IPS-15b (cell line): ENCODE results near the gene CD177.
"Not testable (repeated sequence)": the region's sequence is repeated elsewhere in the genome, so short reads cannot be mapped to it uniquely, and the experiment has no call there.

ENCODE experiments used
- H3K27me3 ChIP-seq: one replicate; pipeline ENCODE4 v1.6.1; 2013; ENCODE audit warnings: low read length; ENCODE audit not compliant: control insufficient read depth, insufficient read depth
- H3K36me3 ChIP-seq: one replicate; pipeline ENCODE4 v1.6.1; 2013; ENCODE audit warnings: low read length; ENCODE audit not compliant: control insufficient read depth, insufficient read depth
- H3K4me1 ChIP-seq: one replicate; pipeline ENCODE4 v1.6.1; 2013; ENCODE audit warnings: mild to moderate bottlenecking, low read length; ENCODE audit not compliant: control insufficient read depth, insufficient read depth
- H3K4me3 ChIP-seq: one replicate; pipeline ENCODE4 v1.5.1; 2013; ENCODE audit warnings: low read depth, low read length
- H3K9ac ChIP-seq: one replicate; pipeline ENCODE4 v1.6.1; 2013; ENCODE audit warnings: low read depth, mild to moderate bottlenecking, low read length
- H3K9me3 ChIP-seq: one replicate; pipeline ENCODE4 v1.6.1; 2013; ENCODE audit warnings: mild to moderate bottlenecking, low read length; ENCODE audit not compliant: control insufficient read depth, insufficient read depth

Gene CD177

GRCh38 chr19:43337737-43338136 lies 15.7 kb upstream of the CD177 start:
- H3K4me3 ChIP-seq: no peak overlapping the region
- H3K36me3 ChIP-seq: no peaks in the 10 kb centered on the region
- H3K9me3 ChIP-seq: no peaks in the 10 kb centered on the region
- no peak overlapping the region for H3K9ac ChIP-seq
- H3K4me1 ChIP-seq: no peaks in the 10 kb centered on the region
- no peaks in the 10 kb centered on the region for H3K27me3 ChIP-seq

- H3K36me3 ChIP-seq: no peaks in the 10 kb centered on the region
- H3K4me1 ChIP-seq: no peaks in the 10 kb centered on the region
- H3K9me3 ChIP-seq: no peaks in the 10 kb centered on the region
- H3K9ac ChIP-seq: no peak overlapping the region
- no peaks in the 10 kb centered on the region for H3K27me3 ChIP-seq
- H3K4me3 ChIP-seq: no peak overlapping the region
Observed at GRCh38 chr19:43338530-43338929, 15.0 kb upstream of the CD177 start.

- not testable (repeated sequence) for H3K4me1 ChIP-seq, H3K9ac ChIP-seq, H3K27me3 ChIP-seq, H3K9me3 ChIP-seq, H3K36me3 ChIP-seq, H3K4me3 ChIP-seq
Observed at GRCh38 chr19:43339243-43339930, 14.1 kb upstream of the CD177 start.

DNA sequence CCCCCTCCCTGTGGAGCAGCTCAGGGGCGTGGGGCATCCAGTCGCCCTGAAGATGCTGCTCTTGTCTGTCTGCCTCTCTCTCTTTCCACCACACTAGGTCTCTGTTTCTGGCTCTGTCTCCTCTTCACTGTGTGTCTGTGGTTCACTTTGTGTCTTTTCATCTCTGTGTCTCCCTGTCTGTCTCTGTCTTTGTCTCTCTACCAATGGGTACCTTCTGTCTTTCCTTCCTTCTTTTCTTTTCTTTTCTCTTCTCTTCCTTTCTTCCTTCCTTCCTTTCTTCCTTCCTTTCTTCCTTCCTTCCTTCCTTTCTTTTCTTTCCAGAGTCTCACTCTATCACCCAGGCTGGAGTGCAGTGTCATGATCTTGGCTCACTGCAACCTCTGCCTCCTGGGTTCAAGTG lies 13.4 kb upstream of the CD177 start:
- not testable (repeated sequence) for H3K4me1 ChIP-seq, H3K9me3 ChIP-seq

GRCh38 chr19:43341098-43341497 lies 12.4 kb upstream of the CD177 start:
- not testable (repeated sequence) for H3K36me3 ChIP-seq, H3K4me1 ChIP-seq, H3K4me3 ChIP-seq, H3K27me3 ChIP-seq, H3K9ac ChIP-seq, H3K9me3 ChIP-seq

More for the DNA sequence above, 13.4 kb upstream of the CD177 start:
- H3K9ac ChIP-seq, H3K36me3 ChIP-seq, H3K27me3 ChIP-seq, H3K4me3 ChIP-seq: not testable (repeated sequence)

GRCh38 chr19:43342104-43342503 lies 11.4 kb upstream of the CD177 start:
- not testable (repeated sequence) for H3K9ac ChIP-seq, H3K4me3 ChIP-seq, H3K36me3 ChIP-seq, H3K27me3 ChIP-seq, H3K4me1 ChIP-seq, H3K9me3 ChIP-seq

DNA sequence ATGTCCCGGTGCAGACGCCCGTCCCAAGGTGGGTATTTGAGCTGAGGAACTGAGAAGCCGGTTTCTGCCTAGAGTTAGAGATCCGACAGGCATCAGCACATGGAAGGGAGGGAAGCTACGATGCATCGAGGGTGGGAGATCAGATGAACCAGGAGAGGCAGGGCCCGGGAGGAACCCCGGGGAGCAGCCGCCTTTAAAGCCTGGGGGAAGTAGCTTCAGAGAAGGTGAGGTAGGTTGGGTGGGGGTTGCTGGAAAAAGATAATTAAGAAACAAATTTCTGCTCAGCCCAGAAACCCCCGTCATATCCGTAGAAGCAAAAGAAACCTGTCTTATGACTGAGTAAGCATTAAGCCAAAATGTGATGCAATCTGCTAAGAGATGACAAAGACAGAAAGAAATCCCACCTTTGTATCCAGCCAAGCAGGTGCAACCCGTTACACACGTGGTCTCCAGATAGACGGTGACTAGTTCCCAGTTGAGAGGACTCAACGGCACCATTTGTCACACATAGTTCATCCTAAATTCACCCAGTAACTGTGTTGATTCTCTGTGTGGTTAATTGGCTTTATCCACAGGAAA lies 9.1 kb upstream of the CD177 start:
- H3K4me1 ChIP-seq, H3K27me3 ChIP-seq, H3K9ac ChIP-seq, H3K9me3 ChIP-seq, H3K36me3 ChIP-seq, H3K4me3 ChIP-seq: not testable (repeated sequence)

DNA sequence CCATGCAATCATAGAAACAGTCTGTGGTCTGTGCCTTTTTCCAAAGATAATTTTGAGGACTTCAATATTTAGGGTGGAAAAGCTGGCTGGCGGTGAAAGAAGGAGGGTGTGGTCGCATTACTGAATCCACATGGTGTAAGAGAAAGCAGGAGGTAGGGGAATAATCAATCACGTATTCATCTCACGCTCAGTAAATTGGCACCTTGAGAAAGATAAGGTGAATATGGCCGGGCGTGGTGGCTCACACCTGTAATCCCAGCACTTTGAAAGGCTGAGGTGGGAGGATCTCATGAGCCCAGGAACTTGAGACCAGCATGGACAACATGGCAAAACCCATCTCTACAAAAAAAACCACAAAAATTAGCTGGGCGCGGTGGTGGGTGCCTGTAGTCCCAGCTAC lies 3.7 kb upstream of the CD177 start:
- H3K4me1 ChIP-seq, H3K4me3 ChIP-seq, H3K9ac ChIP-seq, H3K9me3 ChIP-seq, H3K27me3 ChIP-seq, H3K36me3 ChIP-seq: not testable (repeated sequence)

DNA sequence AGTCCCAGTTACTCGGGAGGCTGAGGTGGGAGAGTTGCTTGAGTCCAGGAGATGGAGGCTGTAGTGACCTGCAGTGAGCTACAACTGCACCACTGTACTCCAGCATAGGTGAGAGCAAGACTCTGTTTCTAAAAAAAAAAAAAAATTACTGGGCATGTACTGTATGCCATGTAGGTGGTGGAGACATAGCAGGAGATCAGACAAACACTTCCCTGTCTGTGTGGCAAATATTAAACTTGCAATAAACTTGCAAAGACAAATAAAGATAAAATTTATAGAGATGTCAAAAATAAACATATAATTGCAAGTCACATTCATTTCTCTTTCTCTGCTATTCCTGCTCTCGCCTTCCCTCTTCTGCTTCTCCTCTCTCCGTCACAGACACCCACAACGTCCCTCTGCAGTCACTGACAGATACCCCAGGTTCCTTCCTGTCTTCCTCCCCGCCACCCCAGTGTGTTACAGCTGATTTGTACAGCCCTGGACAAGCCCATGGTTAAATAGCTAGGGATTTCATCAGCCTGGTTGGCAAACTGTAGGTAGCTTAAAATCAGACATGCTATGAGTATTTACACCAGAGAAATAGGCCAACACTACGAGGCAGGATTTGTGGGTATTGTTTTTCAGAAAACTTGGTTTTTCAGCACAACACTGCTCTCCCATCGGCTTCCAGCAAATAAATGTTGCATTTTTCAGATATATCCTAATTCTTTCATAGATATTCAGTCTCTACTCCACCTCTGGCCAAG lies 1.3 kb upstream of the CD177 start:
- H3K9me3 ChIP-seq: no peaks in the 10 kb centered on the region
- H3K4me1 ChIP-seq: no peaks in the 10 kb centered on the region
- H3K4me3 ChIP-seq: no peak overlapping the region
- no peaks in the 10 kb centered on the region for H3K27me3 ChIP-seq
- no peaks in the 10 kb centered on the region for H3K36me3 ChIP-seq
- H3K9ac ChIP-seq: no peak overlapping the region

GRCh38 chr19:43354305-43354627 lies 780 bp downstream of the CD177 start:
- Histone ChIP-seq H3K9ac (no peak overlapping the region), H3K4me3 (peak overlapping the region; percentile 63), H3K27me3 (no peaks in the 10 kb centered on the region), H3K9me3 (no peaks in the 10 kb centered on the region), H3K36me3 (no peaks in the 10 kb centered on the region), H3K4me1 (no peaks in the 10 kb centered on the region)

- H3K4me1 ChIP-seq, H3K36me3 ChIP-seq, H3K9me3 ChIP-seq, H3K9ac ChIP-seq, H3K4me3 ChIP-seq, H3K27me3 ChIP-seq: not testable (repeated sequence)
Observed at GRCh38 chr19:43356749-43357148, 3.3 kb downstream of the CD177 start.

DNA sequence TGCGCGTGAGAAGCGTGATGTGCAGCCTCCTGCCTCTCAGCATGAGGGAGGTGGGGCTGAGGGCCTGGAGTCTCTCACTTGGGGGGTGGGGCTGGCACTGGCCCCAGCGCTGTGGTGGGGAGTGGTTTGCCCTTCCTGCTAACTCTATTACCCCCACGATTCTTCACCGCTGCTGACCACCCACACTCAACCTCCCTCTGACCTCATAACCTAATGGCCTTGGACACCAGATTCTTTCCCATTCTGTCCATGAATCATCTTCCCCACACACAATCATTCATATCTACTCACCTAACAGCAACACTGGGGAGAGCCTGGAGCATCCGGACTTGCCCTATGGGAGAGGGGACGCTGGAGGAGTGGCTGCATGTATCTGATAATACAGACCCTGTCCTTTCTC lies 8.7 kb downstream of the CD177 start:
- H3K9ac ChIP-seq: no peak overlapping the region
- no peaks in the 10 kb centered on the region for H3K36me3 ChIP-seq
- H3K27me3 ChIP-seq: no peaks in the 10 kb centered on the region
- H3K9me3 ChIP-seq: no peaks in the 10 kb centered on the region
- no peaks in the 10 kb centered on the region for H3K4me1 ChIP-seq
- no peak overlapping the region for H3K4me3 ChIP-seq
